ENCODE measurements around the gene GALNT2. TPM values are rescaled to one million over a fixed set of nuclear protein-coding genes. Genes with fewer than 3 reads are reported as not detected.

The GALNT2 gene
- total and polyA plus RNA-seq, 2 of the 13 experiments (the other 11 are each of a cell fraction or from before 2014, with no cell fraction given), result 39.3 to 39.6 TPM

DNA sequence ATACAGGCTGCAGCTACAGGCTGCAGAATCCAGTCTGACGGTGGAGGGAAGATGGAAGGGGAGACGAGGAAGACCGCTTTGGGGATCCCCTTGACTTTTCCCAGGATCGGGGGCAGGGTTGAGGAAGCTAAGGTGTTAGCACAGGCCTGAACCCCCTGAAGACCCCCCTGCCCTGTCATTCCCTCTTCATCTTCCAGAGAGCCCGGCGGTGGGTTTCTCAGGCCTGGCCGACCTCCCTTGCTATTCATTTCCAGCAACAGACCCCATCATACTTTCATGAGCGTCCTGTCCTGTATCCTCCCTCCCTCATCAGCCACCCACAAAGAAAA, 247.1 kb downstream of the GALNT2 start (continued):
- TF ChIP-seq, protein P1, sequence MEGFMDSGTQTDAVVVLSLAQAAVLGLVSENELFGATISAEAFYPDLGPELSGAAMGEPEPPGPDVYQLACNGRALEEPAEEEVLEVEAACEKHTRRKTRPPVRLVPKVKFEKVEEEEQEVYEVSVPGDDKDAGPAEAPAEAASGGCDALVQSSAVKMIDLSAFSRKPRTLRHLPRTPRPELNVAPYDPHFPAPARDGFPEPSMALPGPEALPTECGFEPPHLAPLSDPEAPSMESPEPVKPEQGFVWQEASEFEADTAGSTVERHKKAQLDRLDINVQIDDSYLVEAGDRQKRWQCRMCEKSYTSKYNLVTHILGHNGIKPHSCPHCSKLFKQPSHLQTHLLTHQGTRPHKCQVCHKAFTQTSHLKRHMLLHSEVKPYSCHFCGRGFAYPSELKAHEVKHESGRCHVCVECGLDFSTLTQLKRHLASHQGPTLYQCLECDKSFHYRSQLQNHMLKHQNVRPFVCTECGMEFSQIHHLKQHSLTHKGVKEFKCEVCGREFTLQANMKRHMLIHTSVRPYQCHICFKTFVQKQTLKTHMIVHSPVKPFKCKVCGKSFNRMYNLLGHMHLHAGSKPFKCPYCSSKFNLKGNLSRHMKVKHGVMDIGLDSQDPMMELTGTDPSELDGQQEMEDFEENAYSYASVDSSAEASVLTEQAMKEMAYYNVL (CRISPR knock-in tag; IDR thresholded peaks at IDR 0.05; ENCODE audit: borderline replicate concordance), result no peak
- TF ChIP-seq BHLHE40 (IDR thresholded peaks at IDR 0.05; ENCODE audit: low read length) (no peak), FOXA3 (CRISPR knock-in tag; IDR thresholded peaks at IDR 0.05) (no peak), ZNF274 (CRISPR knock-in tag; IDR thresholded peaks at IDR 0.05) (no peak)

DNA sequence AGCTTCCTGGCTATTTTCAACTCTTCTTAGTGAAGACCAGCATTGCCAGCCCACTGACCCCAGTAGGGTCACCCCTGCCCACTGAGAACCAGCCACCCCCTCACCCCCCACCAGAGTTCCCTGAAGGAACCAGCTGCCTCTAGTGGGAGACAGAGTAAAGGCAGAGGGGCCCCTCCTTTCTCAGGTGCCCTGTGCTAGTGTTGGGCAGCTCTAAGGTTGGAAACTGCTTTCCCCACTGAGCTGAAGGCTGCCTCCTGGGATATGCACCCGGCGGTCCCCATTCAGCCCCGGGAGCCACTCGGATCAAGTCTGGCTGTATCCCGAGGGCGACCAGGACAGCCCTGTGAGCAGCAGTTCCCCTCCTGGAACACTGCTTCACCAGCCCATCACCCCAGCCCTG, 248.1 kb downstream of the GALNT2 start:
- ATAC-seq (no peak), FAIRE-seq (no peak), DNase-seq (ENCODE audit: low spot score) (no peak)
- Histone ChIP-seq H3K27ac (ENCODE audit: extremely low read length, insufficient read depth, low read length) (no peak overlapping the region), H3K9me3 (ENCODE audit: low read length) (no peaks in the 10 kb centered on the region), H3K4me2 (ENCODE audit: low read depth, low read length) (no peak overlapping the region), H3K79me2 (ENCODE audit: insufficient read depth, low read length) (no peaks in the 10 kb centered on the region), H3K4me3 (replicated peaks in 1 of 3; ENCODE audit: insufficient read depth in 1 of 3, low read depth in 2 of 3, low read length in 3 of 3) (no peak overlapping the region), H3K27me3 (ENCODE audit: control insufficient read depth in 1 of 2, insufficient read depth in 2 of 2, low read length in 2 of 2) (peaks cover 0 to 5% of the 10 kb centered on the region in 2 experiments; a peak in 2 of 5 replicates), H3K4me1 (ENCODE audit: insufficient read depth, low read length) (0 out of 2 replicates have a peak, but pooled peaks cover 4% of the 10 kb centered on the region), H3K9ac (ENCODE audit: insufficient read depth, low read depth, low read length) (no peak overlapping the region), H4K20me1 (ENCODE audit: insufficient read depth, low read length) (no peaks in the 10 kb centered on the region), H2AFZ (ENCODE audit: low read length) (no peak overlapping the region), H3K36me3 (replicated peaks in 1 of 2; ENCODE audit: control insufficient read depth in 1 of 2, insufficient read depth in 2 of 2, low read length in 2 of 2) (no peaks in the 10 kb centered on the region)
- ChIA-PET CTCF (ENCODE audit: low intra/inter-chr PET ratio, low total read pairs) (no interaction called here), POLR2A (no interaction called here)
- intact Hi-C loops (cut with micrococcal nuclease; ENCODE audit: unreplicated experiment), result no loop called here
- in situ Hi-C loops (cut with HindIII; ENCODE audit: extremely low pct_ligation_motif_present, low pct_unique_long_range_greater_than_20kb), result loop anchor here (10.0 kb wide), 1 partner anchor 340 kb away; no protein-coding TSS in a partner anchor
- no peak for TF ChIP-seq SRSF4 (IDR thresholded peaks at IDR 0.05; ENCODE audit: low read depth, low read length, poor library complexity, severe bottlenecking)
- TF ChIP-seq ARHGAP35 (CRISPR knock-in tag; IDR thresholded peaks at IDR 0.05; ENCODE audit: borderline replicate concordance), result no peak
- no peak for TF ChIP-seq ZFP82 (CRISPR knock-in tag; IDR thresholded peaks at IDR 0.05; ENCODE audit: borderline replicate concordance)
- TF ChIP-seq ZNF691 (CRISPR knock-in tag; IDR thresholded peaks at IDR 0.05; ENCODE audit: borderline replicate concordance, low read depth), result no peak
- WGBS (ENCODE audit: low lambda C conversion rate), result 0% methylated on average over 6 of the region's 6 CpGs
- no TSS peak for BruUV-seq (replicated peaks)

Data from HepG2 (cell line).